NB4 (cell line): ENCODE data around the gene SSC5D.

Source experiments
- DNase-seq: peaks from one replicate; pipeline ENCODE4 v3.0.0; 2010; ENCODE audit warnings: low read depth
- H3K4me3 ChIP-seq: one replicate; pipeline ENCODE4 v1.5.1; 2011; ENCODE audit warnings: mild to moderate bottlenecking, low read depth, low read length, moderate library complexity
- CTCF ChIP-seq: IDR thresholded peaks from one replicate; pipeline ENCODE4 v1.5.1; 2012; ENCODE audit warnings: low read depth, low read length
- MAX ChIP-seq: IDR thresholded peaks from 2 replicates; pipeline ENCODE4 v1.6.1; 2011; ENCODE audit warnings: low read depth, low read length
- MYC ChIP-seq: IDR thresholded peaks from 2 replicates; pipeline ENCODE4 v1.6.1; 2011; ENCODE audit warnings: low read depth, low read length
- POLR2A ChIP-seq: IDR thresholded peaks from 2 replicates; pipeline ENCODE4 v1.6.1; 2011; ENCODE audit warnings: mild to moderate bottlenecking; ENCODE audit not compliant: insufficient read length; ENCODE audit errors: extremely low read depth

The SSC5D gene

GRCh38 chr19:55442372-55442961 lies 45.8 kb upstream of the SSC5D start:
- H3K4me3 ChIP-seq = no peak overlapping the region
- no peak for DNase-seq
- TF ChIP-seq MYC = no peak
- no peak for TF ChIP-seq POLR2A
- no peak for TF ChIP-seq MAX
- TF ChIP-seq CTCF = no peak

- peak; percentile 31 for DNase-seq
- no peak within 1 kb of the TSS for H3K4me3 ChIP-seq
- TF ChIP-seq CTCF (no peak), MAX (no peak), MYC (no peak), POLR2A (no peak)
These were observed 45.0 kb upstream of the SSC5D start, which contains the start of gene SHISA7 for GRCh38 chr19:55443045-55443823. SHISA7 (minus strand) TSS chr19:55443300; CDS start chr19:55442863, 437 bp downstream.

- DNase-seq = no peak
- no peak for TF ChIP-seq MAX
- no peak for TF ChIP-seq MYC
- no peak for TF ChIP-seq CTCF
- no peak overlapping the region for H3K4me3 ChIP-seq
These were observed 44.3 kb upstream of the SSC5D start for GRCh38 chr19:55443824-55444480.

GRCh38 chr19:55444646-55445045 lies 43.6 kb upstream of the SSC5D start:
- DNase-seq = no peak
- TF ChIP-seq CTCF (no peak), MAX (no peak), MYC (no peak), POLR2A (no peak)

DNA sequence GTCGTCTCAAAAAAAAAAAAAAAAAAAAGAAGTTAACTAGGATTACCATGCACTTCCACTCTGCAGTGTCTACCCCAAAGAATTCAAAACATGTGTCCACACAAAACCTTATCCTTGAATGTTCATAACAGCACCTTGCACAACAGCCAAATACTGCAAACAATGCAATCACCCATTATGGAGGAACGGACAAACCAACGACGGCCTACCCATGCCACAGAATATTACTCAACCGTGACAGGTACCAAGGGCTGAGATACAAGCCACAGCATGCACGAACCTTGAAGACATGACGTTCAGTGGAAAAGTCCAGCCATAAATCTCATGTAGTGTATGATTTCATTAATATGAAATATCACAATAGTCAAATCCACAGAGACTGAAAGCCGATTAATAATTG lies 42.2 kb upstream of the SSC5D start:
- no peak overlapping the region for H3K4me3 ChIP-seq
- no peak for DNase-seq
- TF ChIP-seq MYC = no peak
- no peak for TF ChIP-seq CTCF
- no peak for TF ChIP-seq MAX
- no peak for TF ChIP-seq POLR2A

More at GRCh38 chr19:55444646-55445045, 43.6 kb upstream of the SSC5D start:
- no peak overlapping the region for H3K4me3 ChIP-seq
